DOHH2 (cell line): Measurements from ENCODE around the gene DNAJB9.

ENCODE experiments used
- CTCF ChIP-seq: fragments of 200-600 bp; sonication (generic); IDR thresholded peaks from one replicate; pipeline ENCODE4 v1.5.1; 2014; ENCODE audit warnings: antibody characterized with exemption, mild to moderate bottlenecking, low read depth, low read length; ENCODE audit not compliant: poor library complexity, severe bottlenecking
- EZH2phosphoT487 ChIP-seq: fragments of 200-600 bp; sonication (generic); IDR thresholded peaks from 2 replicates; pipeline ENCODE4 v1.6.1; 2017; ENCODE audit warnings: borderline replicate concordance, mild to moderate bottlenecking, antibody characterized with exemption, low read length, moderate library complexity, mixed read lengths

- TF ChIP-seq CTCF = no peak
- TF ChIP-seq EZH2phosphoT487 = no peak
These were observed 2.8 kb downstream of the DNAJB9 start for GRCh38 chr7:108572480-108572879.
